Mesenchymal stem cell (in vitro differentiated cells and primary cell): Measurements from ENCODE around the gene NEGR1.

Source experiments
- DNase-seq: peaks from one replicate; pipeline ENCODE4 v3.0.0-alpha.2; 2013
- H2AFZ ChIP-seq: one replicate; pipeline ENCODE4 v1.6.1; 2013; ENCODE audit warnings: low read depth, mild to moderate bottlenecking, control low read depth, inconsistent platforms, low read length, moderate library complexity
- H2AK5ac ChIP-seq: 2 replicates; pipeline ENCODE4 v1.6.1; 2013; ENCODE audit warnings: low read length, moderate library complexity, mild to moderate bottlenecking, inconsistent platforms; ENCODE audit not compliant: severe bottlenecking
- H2BK120ac ChIP-seq: one replicate; pipeline ENCODE4 v1.6.1; 2013; ENCODE audit warnings: low read depth, mild to moderate bottlenecking, inconsistent platforms, low read length, moderate library complexity
- H2BK12ac ChIP-seq, 2 experiments: one replicate each; pipeline ENCODE4 v1.6.1; 2013; ENCODE audit warnings: inconsistent platforms in 2 of 2, low read length in 2 of 2, mild to moderate bottlenecking in 2 of 2, moderate library complexity in 2 of 2, control low read depth in 1 of 2
- H2BK15ac ChIP-seq: one replicate; pipeline ENCODE4 v1.6.1; 2013; ENCODE audit warnings: mild to moderate bottlenecking, low read depth, inconsistent platforms; ENCODE audit not compliant: poor library complexity, severe bottlenecking
- H2BK5ac ChIP-seq: 2 replicates; pipeline ENCODE4 v1.6.1; 2013; ENCODE audit warnings: low read depth, mild to moderate bottlenecking, low read length, control low read depth, inconsistent platforms; ENCODE audit not compliant: poor library complexity, severe bottlenecking
- H3K14ac ChIP-seq, 2 experiments: one replicate each; pipeline ENCODE4 v1.6.1; 2013; ENCODE audit warnings: inconsistent platforms in 2 of 2, low read length in 2 of 2, control low read depth in 1 of 2, mild to moderate bottlenecking in 1 of 2, moderate library complexity in 1 of 2
- H3K18ac ChIP-seq, 2 experiments: one replicate each; pipeline ENCODE4 v1.6.1; 2013; ENCODE audit warnings: inconsistent platforms in 2 of 2, low read length in 2 of 2, control low read depth in 1 of 2, low read depth in 1 of 2, mild to moderate bottlenecking in 1 of 2
- H3K23ac ChIP-seq, 2 experiments: one replicate each; pipeline ENCODE4 v1.6.1; 2013; ENCODE audit warnings: inconsistent platforms in 2 of 2, low read length in 2 of 2, mild to moderate bottlenecking in 2 of 2, moderate library complexity in 2 of 2, control low read depth in 1 of 2
- H3K27ac ChIP-seq: 2 replicates; pipeline ENCODE4 v1.5.1; 2013; ENCODE audit warnings: mild to moderate bottlenecking, moderate library complexity, low read length, control low read depth, inconsistent platforms; ENCODE audit not compliant: poor library complexity, severe bottlenecking
- H3K27me3 ChIP-seq, 2 experiments: 2 replicates each; pipeline versions ENCODE4 v1.6.1 to v1.7.0; 2013; ENCODE audit warnings: low read length in 2 of 2, mild to moderate bottlenecking in 2 of 2, moderate library complexity in 2 of 2, control low read depth in 1 of 2, inconsistent platforms in 1 of 2; ENCODE audit not compliant: control insufficient read depth in 1 of 2, insufficient read depth in 1 of 2
- H3K36me3 ChIP-seq, 2 experiments: 2 replicates each; pipeline versions ENCODE4 v1.6.1 to v1.7.0; 2013; ENCODE audit warnings: low read length in 2 of 2, control low read depth in 1 of 2, inconsistent platforms in 1 of 2, low read depth in 1 of 2, mild to moderate bottlenecking in 1 of 2; ENCODE audit not compliant: insufficient read depth in 2 of 2, control insufficient read depth in 1 of 2
- H3K4ac ChIP-seq, 2 experiments: one replicate each; pipeline ENCODE4 v1.6.1; 2013; ENCODE audit warnings: inconsistent platforms in 2 of 2, low read length in 2 of 2, mild to moderate bottlenecking in 2 of 2, moderate library complexity in 2 of 2, control low read depth in 1 of 2, low read depth in 1 of 2
- H3K4me1 ChIP-seq: 2 replicates; pipeline ENCODE4 v1.6.1; 2013; ENCODE audit warnings: low read depth, low read length, control low read depth; ENCODE audit not compliant: control insufficient read depth, insufficient read depth
- H3K4me2 ChIP-seq: 2 replicates; pipeline ENCODE4 v1.6.1; 2013; ENCODE audit warnings: low read length, mild to moderate bottlenecking, inconsistent platforms; ENCODE audit not compliant: poor library complexity, severe bottlenecking
- H3K4me3 ChIP-seq, 2 experiments: 2 replicates each; pipeline versions ENCODE4 v1.5.1 to v1.7.0; 2013; ENCODE audit warnings: low read length in 2 of 2, mild to moderate bottlenecking in 2 of 2, control low read depth in 1 of 2, low read depth in 1 of 2; ENCODE audit not compliant: insufficient read depth in 1 of 2
- H3K79me1 ChIP-seq: replicated peaks from 2 replicates; pipeline ENCODE4 v1.6.1; 2013; ENCODE audit warnings: mild to moderate bottlenecking, control low read depth, low read length, inconsistent platforms; ENCODE audit not compliant: poor library complexity, severe bottlenecking
- H3K9ac ChIP-seq: 2 replicates; pipeline ENCODE4 v1.7.0; 2013; ENCODE audit warnings: mild to moderate bottlenecking, low read length, moderate library complexity
- H3K9me3 ChIP-seq: 2 replicates; pipeline ENCODE4 v1.7.0; 2013; ENCODE audit warnings: mild to moderate bottlenecking, low read length; ENCODE audit not compliant: control insufficient read depth
- H4K8ac ChIP-seq: one replicate; pipeline ENCODE4 v1.6.1; 2013; ENCODE audit warnings: inconsistent platforms, mild to moderate bottlenecking, low read length, moderate library complexity
- H4K91ac ChIP-seq: one replicate; pipeline ENCODE4 v1.6.1; 2013; ENCODE audit warnings: mild to moderate bottlenecking, low read length, inconsistent platforms
- WGBS: methylation state at CpG from one replicate; pipeline ENCODE4 v1.1.7; 2013; ENCODE audit warnings: mixed read lengths; 5-methylcytosine and 5-hydroxymethylcytosine counted together

Gene NEGR1

DNA sequence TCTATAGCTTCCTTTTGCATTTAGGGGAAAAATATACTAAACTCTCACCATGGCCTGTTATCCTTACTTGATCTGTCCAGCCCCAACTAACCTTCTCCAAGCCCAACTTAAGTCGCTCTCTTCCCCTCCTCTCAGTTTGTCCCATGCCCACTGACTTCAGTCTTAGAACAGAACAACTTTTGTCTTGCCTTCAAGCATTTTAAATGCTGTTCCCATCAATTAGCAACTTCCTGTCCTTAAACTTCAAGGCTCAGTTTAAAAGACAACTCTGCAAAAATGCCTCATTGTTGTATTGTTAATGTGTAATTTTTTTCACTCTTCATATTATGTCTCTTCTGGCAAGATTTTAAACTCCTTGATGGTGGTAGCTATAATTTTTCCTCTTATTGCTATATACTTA, 526.9 kb downstream of the NEGR1 start:
- Histone ChIP-seq H2BK120ac (no peak overlapping the region), H3K9ac (no peak overlapping the region), H3K9me3 (no peaks in the 10 kb centered on the region), H4K8ac (no peak overlapping the region), H3K27me3 (no peaks in the 10 kb centered on the region), H3K27ac (no peak overlapping the region), H2AFZ (no peak overlapping the region), H3K4ac (no peak overlapping the region), H3K36me3 (no peaks in the 10 kb centered on the region), H3K23ac (no peak overlapping the region), H3K79me1 (peaks cover 4% of the 10 kb centered on the region), H3K18ac (no peak overlapping the region), H2BK15ac (no peak overlapping the region), H4K91ac (no peak overlapping the region), H3K4me3 (no peak overlapping the region), H3K4me1 (no peaks in the 10 kb centered on the region), H2BK5ac (no peak overlapping the region), H2BK12ac (no peak overlapping the region), H3K14ac (no peak overlapping the region), H3K4me2 (no peak overlapping the region), H2AK5ac (no peak overlapping the region)
- no peak for DNase-seq
- 85% methylated on average over 1 of the region's 1 CpG for WGBS

DNA sequence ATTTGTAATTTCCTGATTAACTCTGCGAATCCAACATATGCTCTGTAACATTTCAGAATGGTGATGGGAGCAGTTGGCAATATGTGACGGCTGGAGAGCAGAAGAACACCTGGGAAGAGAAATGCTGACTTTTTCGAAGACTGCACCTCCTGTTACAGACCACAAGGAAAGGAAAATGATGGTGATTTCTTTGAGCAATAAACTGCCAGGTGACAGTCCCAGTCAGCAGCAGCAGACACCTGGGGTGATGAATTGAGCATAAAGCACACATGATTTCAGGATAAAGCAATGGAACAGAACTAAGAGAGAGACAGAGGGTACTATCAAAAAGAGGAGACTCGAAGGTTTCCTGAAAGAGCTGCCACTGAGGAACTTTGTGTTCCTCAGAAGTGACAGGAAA, 528.6 kb downstream of the NEGR1 start:
- Histone ChIP-seq H3K4ac (no peak overlapping the region), H3K18ac (no peak overlapping the region), H3K14ac (no peak overlapping the region), H3K23ac (no peak overlapping the region), H3K4me1 (no peaks in the 10 kb centered on the region), H3K27ac (no peak overlapping the region), H3K27me3 (no peaks in the 10 kb centered on the region), H4K8ac (no peak overlapping the region), H3K4me3 (no peak overlapping the region), H3K9me3 (no peaks in the 10 kb centered on the region), H3K36me3 (no peaks in the 10 kb centered on the region), H2BK12ac (no peak overlapping the region), H4K91ac (no peak overlapping the region), H2BK15ac (no peak overlapping the region), H3K4me2 (no peak overlapping the region), H2BK5ac (no peak overlapping the region), H3K9ac (no peak overlapping the region), H2AK5ac (no peak overlapping the region), H2BK120ac (no peak overlapping the region), H3K79me1 (peaks cover 4% of the 10 kb centered on the region), H2AFZ (no peak overlapping the region)
- no peak for DNase-seq
- WGBS = 88% methylated on average over 4 of the region's 4 CpGs

- no peak overlapping the region for H2BK120ac ChIP-seq
- no peak overlapping the region for H3K4me2 ChIP-seq
- H2BK15ac ChIP-seq = no peak overlapping the region
- no peak overlapping the region for H3K9ac ChIP-seq
- H4K8ac ChIP-seq = no peak overlapping the region
- H2BK12ac ChIP-seq = no peak overlapping the region
- no peaks in the 10 kb centered on the region for H3K9me3 ChIP-seq
- H4K91ac ChIP-seq = no peak overlapping the region
- H3K14ac ChIP-seq = no peak overlapping the region
- no peak overlapping the region for H3K18ac ChIP-seq
- H3K23ac ChIP-seq = no peak overlapping the region
- H2AK5ac ChIP-seq = no peak overlapping the region
- no peak overlapping the region for H3K27ac ChIP-seq
- H3K36me3 ChIP-seq = no peaks in the 10 kb centered on the region
- no peak overlapping the region for H2BK5ac ChIP-seq
- no peak for DNase-seq
- no peak overlapping the region for H3K4ac ChIP-seq
- H3K4me1 ChIP-seq = no peaks in the 10 kb centered on the region
- H3K4me3 ChIP-seq = no peak overlapping the region
- no peak overlapping the region for H2AFZ ChIP-seq
- H3K27me3 ChIP-seq = no peaks in the 10 kb centered on the region
- peaks cover 1% of the 10 kb centered on the region for H3K79me1 ChIP-seq
Observed at GRCh38 chr1:71745326-71745725, 537.0 kb downstream of the NEGR1 start.

DNA sequence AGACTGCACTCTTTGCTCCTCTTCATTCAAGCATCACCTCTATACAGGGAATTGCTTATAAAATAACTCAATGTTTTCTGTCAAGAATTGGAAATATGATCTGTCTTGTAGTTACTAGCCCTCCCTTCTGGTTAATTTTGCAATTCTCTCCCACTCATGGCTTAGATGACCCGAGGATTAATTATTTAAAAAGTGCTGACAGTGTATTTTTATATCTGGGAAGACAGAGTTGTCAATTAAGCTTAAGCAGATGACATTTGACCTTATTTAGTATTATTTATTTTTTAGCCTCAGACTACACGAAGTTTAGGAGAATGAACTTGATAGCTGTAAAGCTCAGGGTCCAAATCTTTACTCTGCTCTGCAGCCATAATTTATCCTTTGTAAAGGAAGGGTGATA, 538.5 kb downstream of the NEGR1 start:
- Histone ChIP-seq H3K9me3 (no peaks in the 10 kb centered on the region), H2BK15ac (no peak overlapping the region), H4K8ac (no peak overlapping the region), H3K4ac (no peak overlapping the region), H3K36me3 (no peaks in the 10 kb centered on the region), H2BK5ac (no peak overlapping the region), H3K27me3 (no peaks in the 10 kb centered on the region), H3K4me1 (no peaks in the 10 kb centered on the region), H3K4me3 (no peak overlapping the region), H2BK12ac (no peak overlapping the region), H3K14ac (no peak overlapping the region), H4K91ac (no peak overlapping the region), H3K27ac (no peak overlapping the region), H3K23ac (no peak overlapping the region), H2BK120ac (no peak overlapping the region), H3K18ac (no peak overlapping the region), H2AK5ac (no peak overlapping the region), H2AFZ (no peak overlapping the region), H3K79me1 (peaks cover 1% of the 10 kb centered on the region), H3K9ac (no peak overlapping the region), H3K4me2 (no peak overlapping the region)
- no CpG with 5 or more reads among the region's 2 CpGs for WGBS
- no peak for DNase-seq
